ENCODE results near the gene FOXP1.

FOXP1 gene

DNA sequence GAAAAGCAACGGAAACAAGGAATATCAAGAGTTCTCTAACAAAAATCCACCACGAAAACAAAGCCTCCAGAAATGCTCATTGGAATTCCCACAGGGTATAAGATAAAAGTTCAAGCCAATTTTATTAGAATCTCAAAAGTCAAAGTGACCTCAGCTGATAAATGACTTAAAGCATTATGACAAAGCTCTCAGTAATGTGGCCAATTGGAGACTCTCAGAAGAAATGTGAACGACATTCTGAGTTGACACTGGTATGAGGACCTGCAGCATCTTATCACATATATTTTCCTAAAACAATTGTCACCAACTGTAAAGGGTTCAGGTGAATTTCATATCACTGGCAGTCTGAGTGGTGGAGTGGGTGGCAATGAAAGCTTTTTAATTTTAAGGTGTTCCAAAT lies 199.1 kb downstream of the FOXP1 start:
- in situ Hi-C loops (cut with MboI; ENCODE audit: low sequenced_read_pairs), result no loop called here

DNA sequence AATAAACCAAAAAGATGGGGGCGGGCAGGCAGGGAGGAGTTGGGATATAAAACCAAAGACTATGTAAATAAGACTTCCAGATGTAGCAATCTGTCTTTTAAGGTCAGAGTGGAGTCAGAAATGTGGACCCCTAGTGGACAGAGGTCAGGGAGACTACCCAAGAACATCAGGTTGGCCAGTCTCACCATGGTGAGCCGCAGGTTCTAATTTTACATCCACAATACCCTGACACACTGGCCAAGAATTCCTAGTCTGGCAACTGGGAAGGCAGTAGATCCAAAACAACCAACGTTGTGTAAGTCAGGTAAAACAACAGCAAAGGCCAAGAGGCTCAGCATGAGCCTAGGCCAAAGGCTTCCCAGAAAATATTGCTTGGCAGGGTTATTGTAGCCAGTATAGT lies 203.4 kb downstream of the FOXP1 start:
- in situ Hi-C loops (cut with MboI; ENCODE audit: low sequenced_read_pairs), result no loop called here

DNA sequence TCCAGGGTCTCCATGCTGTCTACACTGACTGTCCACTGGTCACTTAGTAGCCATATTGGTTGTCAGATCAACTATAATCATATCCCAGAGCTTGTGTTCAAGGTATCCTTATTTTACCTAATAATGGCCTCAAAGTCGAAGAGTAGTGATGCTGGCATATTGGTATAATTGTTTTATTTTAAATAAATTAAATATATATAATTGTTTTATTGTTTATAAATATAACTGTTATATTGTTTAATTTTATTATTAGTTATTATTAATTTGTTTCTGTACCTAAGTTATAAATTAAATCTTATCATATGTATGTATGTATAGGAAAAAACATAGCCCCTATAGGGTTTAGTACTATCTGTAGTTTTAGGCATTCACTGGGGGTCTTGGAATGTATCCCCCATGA lies 205.0 kb downstream of the FOXP1 start:
- in situ Hi-C loops (cut with MboI; ENCODE audit: low sequenced_read_pairs), result no loop called here

DNA sequence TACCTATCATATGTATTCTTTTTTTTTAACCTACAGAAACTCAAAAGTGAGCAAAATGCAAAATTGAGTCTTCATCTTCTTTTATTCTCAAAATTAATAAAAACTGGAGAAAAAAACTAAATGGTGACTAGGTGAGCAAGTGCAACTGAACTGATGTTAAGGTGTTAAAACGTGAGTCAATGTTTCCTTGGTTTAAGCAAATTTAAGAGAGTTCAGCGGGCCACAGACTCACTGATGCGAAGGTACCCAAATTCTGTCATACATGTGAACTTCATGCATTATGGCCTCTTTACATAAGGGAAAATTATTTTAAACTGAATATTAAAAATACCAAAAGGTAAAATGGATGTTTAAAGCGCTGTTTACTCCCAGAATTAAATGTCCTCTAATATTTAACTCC lies 206.6 kb downstream of the FOXP1 start:
- in situ Hi-C loops (cut with MboI; ENCODE audit: low sequenced_read_pairs), result no loop called here

DNA sequence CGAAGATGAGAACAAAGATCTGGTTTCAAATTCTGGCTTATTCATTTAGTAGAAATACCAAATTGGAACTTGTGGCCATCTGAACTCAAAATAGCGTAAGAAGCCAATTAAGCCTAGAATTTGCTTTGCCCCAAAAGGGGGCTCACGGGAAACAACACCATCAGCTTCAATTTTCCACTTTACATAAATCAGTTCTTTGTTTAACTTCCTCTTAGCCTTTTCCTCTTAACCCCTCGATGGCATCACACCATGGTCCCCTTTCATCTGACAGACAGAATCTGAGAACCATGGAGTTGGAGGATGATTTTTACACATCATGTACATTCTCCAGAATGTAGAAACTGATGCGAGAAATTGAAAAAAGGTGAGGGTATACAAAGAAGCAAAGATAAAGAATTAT lies 207.0 kb downstream of the FOXP1 start:
- in situ Hi-C loops (cut with MboI; ENCODE audit: low sequenced_read_pairs), result no loop called here

DNA sequence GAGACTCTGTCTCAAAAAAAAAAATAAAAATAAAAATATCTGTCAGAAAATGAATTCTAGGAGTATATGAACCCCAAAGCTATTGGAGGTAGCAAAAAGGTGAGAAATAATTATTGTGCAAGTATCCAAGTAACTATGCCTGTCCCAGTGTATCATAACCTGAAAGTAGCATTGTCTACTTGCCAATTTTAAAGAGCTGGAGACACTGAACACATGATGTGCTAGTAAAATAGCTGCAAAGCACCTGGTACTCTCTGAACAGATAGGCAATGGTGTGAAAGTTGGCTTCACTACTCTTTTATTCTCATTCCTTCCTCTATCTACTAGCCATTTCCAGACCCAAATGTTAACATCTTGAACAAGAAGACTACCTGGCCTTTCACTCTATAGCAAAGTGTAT lies 208.9 kb downstream of the FOXP1 start:
- in situ Hi-C loops (cut with MboI; ENCODE audit: low sequenced_read_pairs), result no loop called here

DNA sequence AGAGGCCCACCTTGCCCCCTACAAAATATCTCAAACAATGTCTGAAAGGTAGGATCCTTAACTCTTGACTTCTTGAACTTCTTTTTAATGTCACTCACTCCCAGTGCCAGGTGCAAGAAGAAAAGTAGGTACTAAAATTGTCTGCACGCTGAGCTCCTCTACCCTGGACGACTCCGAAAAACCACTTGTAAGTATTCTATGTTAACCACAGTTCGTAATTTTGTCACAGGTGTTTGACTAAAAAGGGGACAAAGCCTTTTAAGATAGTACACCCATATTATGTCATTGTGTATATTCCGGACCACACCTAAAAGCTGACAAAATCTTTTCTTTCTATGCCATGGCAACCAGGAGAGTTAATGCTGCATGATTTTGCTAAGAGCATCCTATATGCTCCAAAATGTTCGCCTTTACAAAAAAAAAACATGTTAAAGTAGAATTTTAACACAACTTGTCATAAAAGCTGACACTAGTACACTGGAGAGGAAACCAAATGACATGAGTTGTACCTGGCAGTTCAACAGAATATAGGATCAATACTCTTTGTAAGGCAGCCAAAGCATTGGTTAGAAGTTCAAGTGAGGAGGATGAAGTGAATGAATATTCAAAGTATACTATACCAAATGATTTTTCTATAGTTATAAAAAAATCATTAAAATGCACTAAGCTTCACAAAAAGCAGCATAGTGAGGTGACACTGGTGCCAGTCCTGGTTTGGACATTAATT lies 210.5 kb downstream of the FOXP1 start:
- in situ Hi-C loops (cut with MboI; ENCODE audit: low sequenced_read_pairs), result no loop called here

DNA sequence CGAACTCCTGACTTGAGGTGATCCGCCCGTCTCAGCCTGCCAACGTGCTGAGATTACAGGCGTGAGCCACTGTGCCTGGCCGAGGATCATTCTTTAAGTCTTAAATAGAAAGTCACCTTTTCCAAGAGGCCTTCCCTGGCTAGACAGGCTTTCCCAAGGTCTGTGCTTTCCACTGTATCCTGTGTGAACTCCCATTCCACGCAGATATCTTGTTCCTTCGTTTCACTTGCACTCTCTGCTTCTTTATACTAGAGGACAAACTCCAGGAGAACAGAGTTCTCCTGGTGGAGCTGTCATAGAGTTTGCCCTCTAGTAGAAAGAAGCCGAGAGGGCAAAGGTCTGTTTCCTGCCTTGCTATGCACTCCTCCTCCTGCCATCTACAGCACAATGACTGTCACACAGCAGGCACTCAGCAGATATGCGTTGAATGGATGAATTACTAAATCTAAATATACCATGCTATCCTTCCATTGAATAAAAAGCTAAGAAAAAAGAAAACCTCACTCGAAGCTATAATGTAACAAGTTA lies 211.2 kb downstream of the FOXP1 start:
- in situ Hi-C loops (cut with MboI; ENCODE audit: low sequenced_read_pairs), result no loop called here

DNA sequence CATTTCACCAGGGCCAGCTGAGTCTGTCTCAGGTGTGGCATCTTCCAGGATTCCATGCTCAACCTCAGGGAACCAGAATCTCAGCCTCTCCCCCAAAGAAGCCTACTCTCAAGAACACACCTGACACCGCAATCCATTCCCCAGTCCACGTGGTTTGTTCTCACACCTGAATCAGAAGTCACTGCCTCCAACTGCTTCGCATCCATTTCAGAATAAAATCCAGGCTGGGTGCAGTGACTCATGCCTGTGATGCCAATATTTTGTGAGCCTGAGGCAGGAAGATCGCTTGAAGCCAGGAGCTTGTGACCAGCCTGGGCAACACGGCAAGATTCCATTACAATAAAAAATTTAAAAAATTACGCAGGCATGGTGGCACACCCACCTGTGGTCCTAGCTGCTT lies 212.2 kb downstream of the FOXP1 start:
- in situ Hi-C loops (cut with MboI; ENCODE audit: low sequenced_read_pairs), result no loop called here

DNA sequence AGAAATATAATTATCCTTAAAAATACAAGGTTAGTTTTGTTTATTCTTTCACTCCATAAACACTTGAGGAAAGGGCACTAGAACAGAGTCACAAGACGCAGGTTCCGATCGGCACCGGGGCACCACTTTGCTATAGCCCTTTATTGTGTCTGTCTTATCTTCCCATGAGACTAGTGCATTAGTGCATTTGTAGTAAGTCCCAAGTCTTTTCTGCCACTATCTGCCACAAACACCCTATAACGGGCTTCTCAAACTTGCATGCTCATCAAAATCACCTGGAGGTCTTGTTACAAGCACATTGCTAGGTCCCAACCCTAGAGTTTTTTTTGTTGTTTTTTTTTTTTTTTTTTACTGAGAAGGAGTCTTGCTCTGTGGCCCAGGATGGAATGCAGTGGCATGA lies 213.1 kb downstream of the FOXP1 start:
- in situ Hi-C loops (cut with MboI; ENCODE audit: low sequenced_read_pairs), result no loop called here

DNA sequence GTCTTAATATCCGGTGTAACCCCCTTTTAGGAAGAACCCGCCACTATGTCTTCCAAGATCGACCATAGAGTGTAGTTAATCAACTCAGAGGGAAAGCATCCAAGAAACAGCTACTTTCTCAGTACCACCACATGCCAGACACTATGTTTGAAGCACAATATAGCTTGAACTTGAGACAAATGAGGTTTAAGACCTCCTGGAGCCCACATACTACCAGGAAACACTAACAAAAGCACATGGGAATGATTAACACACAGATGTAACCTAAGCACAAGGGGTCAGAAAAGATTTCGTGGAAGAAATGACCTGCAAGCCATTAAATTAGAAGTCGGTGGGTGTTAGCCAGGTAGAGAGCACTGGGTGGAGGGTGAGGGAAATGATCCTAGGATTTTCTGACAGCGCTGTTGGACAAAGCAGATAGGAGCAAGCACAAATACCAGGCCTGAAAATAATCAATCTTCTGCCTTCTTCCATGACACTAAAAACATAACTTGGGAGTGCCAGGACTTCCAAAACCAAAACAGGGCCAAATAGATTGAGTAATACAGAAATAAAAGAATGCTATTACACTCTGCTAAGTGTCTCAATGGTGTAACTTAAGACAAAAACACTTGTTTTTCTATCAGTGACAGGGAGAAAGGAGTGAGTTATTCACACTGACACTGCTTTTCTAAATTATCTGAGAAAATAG lies 213.7 kb downstream of the FOXP1 start:
- in situ Hi-C loops (cut with MboI; ENCODE audit: low sequenced_read_pairs), result no loop called here

DNA sequence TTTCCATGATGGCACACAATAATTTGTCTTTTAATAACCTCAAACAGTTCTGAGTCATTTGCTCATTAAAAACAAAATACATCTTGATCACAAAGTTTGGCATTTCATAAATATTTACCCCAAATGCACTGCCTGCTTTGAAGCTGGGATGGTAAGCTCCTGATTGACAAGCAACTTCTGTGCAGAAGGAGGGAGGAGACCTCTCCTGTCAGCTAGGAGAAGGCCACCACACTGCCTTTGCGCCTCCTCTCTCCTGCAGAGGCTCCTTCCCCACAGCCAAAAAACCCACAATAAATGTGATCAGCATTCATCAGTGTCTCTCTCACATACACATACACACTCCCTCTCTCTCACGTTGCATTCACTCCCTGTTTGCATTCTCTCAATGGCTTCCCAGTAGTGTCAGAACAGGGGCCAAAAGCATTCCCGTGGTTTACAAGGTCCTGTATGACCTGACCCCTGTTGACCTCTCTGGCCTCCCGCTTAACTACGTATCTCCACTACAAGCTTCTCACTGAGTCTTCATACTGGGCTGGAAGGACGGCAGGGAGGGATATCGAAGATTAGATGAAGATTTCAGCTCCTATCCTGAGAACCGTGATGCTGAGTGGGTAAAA lies 216.4 kb downstream of the FOXP1 start:
- in situ Hi-C loops (cut with MboI; ENCODE audit: low sequenced_read_pairs), result no loop called here

DNA sequence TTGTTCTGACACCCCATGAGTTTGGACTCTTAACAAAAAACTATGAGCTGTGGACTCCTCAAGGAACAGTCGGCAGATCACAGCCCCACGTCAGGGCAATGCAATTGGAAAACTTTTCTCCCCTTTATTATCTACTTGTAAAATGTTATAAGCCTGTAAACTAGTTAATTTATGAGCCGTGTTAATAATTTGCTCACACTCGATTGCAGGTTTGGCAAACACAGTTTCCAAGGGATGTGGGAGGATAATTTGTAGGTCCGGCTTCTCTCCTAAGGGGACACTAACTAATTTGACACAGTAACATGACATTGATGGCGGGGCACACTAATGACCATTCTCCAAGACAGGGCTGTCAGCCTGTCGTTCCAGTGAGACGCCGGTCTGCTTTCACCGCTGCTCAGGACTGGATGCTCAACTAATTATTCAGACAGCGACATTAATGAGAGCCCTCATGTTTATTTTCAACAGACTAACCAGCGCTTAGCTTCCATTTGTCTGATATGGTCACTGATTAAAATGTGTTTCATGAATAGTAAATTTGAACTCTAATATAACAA lies 222.1 kb downstream of the FOXP1 start:
- in situ Hi-C loops (cut with MboI; ENCODE audit: low sequenced_read_pairs), result no loop called here

DNA sequence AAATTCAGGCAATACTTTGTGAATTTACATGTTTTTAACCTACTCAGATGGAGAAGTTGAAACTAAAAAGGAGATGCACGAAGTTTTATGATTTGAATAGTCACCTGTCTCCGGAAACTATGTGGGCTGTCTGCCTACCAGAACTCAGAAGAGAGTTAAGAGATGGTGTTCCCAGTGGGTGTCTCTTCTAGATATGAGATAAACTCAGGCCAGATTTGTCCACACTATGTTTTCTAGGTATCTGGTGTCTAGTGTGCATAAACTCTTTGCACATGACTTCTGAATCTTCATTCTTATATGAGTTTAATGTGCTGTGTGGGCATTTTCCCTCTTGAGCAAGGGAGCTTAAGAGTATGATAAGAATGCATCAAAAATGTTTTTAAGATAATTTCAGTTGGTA lies 222.8 kb downstream of the FOXP1 start:
- in situ Hi-C loops (cut with MboI; ENCODE audit: low sequenced_read_pairs), result no loop called here

DNA sequence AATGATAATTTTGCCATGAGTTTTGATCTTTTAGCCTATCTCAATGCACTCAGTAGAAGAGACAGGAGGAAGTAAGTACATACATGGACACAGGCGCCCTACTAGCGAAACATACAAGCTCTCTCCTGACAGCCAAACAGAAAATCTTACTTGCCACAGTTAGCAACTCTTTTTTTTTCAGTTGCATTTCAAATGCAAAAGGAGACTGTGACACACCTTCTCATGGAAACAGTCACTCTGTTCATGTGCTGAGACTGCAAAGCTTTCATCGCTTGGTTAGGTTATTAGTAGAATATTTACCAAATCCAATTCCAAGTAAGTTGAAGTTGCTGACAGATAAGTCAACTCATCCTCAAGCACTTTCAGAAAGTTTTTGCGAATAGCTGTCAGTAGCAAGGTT lies 223.3 kb downstream of the FOXP1 start:
- in situ Hi-C loops (cut with MboI; ENCODE audit: low sequenced_read_pairs), result no loop called here

DNA sequence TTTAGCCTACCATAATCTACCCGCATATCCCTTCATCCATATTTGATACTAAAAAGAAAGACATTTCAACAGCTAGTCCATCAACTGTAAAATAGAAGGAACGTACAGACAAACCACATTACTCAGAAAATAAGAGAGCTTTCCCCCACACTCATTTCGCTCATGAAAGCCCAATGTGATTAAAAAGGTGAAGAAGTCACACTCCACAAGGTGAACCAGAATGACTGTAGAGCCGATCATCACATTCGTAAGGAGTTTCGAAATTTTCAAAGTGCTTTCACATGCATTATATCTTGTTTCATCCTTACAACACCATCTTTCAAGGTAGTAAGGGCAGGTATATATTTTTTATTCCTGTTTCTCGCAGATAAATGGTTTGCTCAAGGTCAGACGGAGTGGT lies 225.3 kb downstream of the FOXP1 start:
- in situ Hi-C loops (cut with MboI; ENCODE audit: low sequenced_read_pairs), result no loop called here

DNA sequence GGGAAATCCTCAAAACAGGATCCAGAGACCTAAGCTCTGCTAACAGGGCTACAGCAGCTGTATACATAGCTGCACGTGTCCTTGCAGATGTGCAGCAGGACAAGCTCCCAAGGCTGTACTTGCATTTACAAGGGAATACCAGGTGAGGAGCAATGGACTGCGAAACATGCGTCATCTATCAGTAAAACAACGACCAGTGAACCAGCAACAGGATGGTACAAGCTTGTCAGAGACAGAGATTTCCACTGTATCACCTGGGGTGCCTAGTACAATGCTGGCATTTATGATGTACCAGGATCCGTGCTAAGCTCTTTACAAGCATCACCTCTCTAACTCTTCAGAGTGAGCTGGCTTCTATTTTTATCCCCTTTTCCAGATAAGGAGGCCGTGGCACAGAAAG lies 227.3 kb downstream of the FOXP1 start:
- in situ Hi-C loops (cut with MboI; ENCODE audit: low sequenced_read_pairs), result no loop called here

DNA sequence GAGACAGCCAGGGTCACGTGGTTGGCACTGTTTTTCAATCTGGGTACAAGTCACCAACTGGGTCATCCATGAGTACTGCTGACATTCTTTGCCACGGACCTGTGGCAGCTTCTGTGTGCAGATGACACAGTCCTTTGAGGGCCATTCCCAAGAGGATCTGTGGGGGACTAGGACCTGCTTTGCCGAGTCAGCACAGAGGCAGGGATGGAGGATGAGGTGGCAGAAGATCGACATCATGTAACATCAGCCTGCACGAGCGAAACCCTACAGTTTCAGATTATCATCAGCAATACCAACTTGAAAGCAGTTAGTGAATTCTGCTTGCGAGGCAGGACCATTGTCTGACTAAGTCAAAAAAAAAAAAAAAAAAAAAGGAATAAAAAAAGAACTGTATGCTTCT lies 227.7 kb downstream of the FOXP1 start:
- in situ Hi-C loops (cut with MboI; ENCODE audit: low sequenced_read_pairs), result no loop called here

DNA sequence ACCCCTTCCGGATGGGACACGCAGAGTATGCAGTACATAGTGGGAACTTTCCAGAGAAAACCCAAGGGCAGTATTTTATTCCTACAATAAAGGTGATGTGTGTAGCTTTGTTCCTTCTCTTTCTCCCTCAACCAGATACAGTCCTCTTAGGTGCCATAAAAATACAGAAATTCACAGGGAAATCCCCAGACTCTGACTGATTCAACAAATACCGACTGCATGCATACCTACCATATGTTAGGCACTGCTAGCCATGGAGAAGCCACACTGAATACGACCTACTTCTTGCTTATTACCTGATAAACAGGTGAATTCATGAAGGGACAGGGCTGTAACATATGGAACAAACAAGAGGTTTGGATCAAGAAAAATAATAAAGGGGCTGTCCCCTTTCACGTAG lies 228.5 kb downstream of the FOXP1 start:
- in situ Hi-C loops (cut with MboI; ENCODE audit: low sequenced_read_pairs), result no loop called here

DNA sequence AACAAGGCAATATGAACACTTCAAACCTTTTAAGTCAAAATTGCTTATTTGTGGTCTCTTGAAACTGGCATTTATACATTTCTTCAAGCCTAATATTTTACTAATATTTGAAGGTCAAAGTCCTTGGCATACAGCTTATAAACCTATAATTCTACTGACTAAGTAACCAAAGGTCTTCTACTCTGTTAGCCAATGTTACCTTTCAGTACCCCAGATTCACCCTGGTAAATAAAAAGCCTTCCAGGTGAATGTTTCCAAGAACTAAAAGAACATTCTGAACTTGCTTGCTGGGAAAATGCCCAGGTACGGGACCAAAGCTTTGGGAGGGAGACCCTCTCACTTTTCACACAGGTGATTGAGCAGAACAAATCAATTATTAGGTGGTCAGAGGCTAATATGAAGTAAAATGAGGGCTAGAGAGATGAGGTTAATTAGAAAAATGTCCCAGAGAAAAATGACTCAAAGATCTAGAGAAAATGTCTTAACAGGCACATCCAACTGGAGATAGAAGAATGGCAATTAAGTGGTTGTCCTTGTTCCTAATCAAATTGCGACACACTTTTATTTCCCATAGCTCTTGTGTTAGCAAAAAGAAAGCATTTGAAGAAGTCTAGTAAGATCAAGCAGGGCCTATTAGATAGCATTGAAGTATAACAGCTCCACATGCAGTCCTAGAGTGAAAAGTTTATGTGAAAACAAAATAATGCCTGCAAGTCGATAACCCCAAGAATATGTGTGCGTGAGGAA lies 232.0 kb downstream of the FOXP1 start:
- in situ Hi-C loops (cut with MboI; ENCODE audit: low sequenced_read_pairs), result no loop called here

DNA sequence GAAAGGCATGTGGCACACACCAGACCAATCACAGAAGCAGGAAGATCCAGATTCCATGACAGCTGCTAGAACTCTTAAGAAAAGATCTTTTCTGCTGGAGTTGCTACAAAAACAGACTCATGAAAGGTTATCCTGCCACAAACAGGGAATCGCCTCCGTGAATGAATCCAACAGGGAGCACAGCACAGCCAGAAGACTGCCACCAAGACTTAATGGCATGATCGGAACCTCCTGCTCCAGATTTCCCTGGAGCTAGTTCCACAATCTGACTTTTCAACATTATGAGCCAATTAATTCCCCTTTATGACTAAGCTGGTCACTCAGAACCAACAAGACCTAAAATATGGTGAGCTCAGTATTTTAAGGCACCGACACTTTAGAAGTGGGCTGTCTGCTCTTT lies 232.5 kb downstream of the FOXP1 start:
- in situ Hi-C loops (cut with MboI; ENCODE audit: low sequenced_read_pairs), result no loop called here
